SKM-1 (cell line): ENCODE results near the gene SPIRE2.
"Not testable (repeated sequence)": the region's sequence is repeated elsewhere in the genome, so short reads cannot be mapped to it uniquely, and the experiment has no call there.

Source experiments
- DNase-seq: peaks from one replicate; lab custom pipeline; 2025; ENCODE audit not compliant: unreplicated experiment; lab: John Stamatoyannopoulos, UW

The SPIRE2 gene

DNA sequence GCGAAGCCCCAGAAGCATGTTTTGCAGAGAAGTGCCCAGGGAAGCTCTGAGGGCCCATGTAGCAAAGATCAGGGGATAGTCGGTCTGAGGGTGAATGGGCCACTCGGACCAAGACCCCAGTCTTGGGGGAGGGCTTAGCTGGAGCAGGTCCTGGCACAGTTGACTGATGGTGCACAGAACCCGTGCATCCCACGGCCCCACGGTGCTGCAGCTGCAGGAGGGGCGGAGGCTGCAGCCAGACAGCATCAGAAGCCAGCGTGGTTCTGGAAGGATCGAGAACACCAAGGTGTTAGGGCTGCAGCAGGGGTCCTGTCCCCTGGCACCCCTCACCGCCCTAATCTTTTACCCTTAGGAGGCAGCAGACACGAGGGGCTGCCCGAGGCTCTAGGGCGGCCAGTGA, 83.9 kb downstream of the SPIRE2 start:
- no peak for DNase-seq

DNA sequence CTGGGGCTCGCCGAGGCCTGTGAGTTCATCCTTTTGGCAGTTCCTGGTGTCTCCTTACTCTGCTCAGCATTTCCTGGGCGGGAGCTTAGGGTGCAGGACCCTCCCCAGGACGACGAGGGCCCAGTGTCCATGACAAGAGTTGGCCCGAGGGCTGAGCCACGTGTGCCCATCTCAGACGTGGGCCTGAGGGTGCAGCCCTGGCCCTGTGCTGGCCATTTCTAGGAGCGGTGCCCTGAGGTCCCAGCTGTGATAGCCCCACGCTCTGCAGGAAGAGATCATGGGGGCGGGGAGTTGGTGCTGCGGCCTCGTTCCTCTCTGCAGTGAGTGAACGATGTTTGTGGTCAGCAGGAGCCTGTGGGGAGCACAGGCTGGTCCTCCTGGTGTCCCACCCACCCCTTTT, 84.4 kb downstream of the SPIRE2 start:
- no peak for DNase-seq

DNA sequence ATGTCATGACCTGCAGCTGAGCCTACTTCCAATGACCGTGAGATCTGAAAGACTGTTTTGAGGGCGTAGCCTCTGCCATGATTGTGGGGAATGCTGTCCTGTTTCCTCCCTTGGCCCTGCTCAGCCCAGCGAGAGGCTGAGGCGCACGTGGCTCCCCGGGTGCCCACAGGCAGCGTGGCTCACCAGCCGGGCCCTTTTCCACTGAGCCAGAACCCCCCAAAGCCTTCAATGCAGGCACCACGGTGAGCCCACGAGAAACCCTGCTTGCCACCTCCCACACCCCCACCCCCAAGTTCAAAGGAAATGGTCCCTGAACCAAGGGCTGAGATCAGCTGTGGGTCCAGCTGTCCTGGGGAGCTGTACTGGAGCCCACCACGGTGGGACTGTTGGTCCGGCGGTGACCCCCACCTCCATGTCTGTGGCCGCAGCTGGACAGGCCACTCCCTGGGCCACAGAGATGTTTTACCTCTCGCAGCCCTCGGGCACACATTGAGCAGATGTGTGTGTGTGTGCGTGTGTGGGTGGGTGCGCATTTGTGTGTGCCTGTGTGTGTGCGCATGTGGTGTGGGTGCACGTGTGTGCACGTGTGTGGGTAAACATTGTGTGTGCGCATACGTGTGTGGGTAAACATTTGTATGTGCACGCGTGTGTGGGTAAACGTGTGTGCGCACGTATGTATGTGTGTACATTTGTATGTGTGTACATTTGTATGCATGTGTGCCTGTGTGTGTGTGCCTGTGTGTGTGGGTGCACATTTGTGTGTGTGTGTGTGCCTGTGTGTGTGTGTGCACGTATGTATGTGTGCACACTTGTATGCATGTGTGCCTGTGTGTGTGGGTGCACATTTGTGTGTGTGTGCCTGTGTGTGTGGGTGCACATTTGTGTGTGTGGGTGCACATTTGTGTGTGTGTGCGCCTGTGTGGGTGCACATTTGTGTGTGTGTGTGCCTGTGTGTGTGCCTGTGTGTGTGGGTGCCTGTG, 85.4 kb downstream of the SPIRE2 start:
- DNase-seq, result no peak

DNA sequence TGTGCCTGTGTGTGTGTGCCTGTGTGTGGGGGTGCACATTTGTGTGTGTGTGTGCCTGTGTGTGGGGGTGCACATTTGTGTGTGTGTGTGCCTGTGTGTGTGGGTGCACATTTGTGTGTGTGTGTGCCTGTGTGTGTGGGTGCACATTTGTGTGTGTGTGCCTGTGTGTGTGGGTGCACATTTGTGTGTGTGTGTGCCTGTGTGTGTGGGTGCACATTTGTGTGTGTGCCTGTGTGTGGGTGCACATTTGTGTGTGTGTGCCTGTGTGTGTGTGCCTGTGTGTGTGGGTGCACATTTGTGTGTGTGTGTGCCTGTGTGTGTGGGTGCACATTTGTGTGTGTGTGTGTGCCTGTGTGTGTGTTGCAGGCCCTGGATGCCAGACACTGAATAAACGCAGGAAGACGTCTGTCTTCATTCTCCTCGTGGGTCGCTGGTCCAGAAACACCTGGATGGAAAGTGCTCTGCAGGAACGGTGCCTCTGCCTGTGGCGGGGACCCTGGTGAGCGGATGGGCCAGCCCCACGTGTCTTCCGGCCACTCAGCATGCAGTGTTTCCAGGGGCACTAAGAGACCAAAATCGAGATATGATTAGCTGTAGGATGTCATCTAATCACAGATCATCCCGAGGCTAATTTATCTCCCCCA, 86.5 kb downstream of the SPIRE2 start:
- DNase-seq, result not testable (repeated sequence)

DNA sequence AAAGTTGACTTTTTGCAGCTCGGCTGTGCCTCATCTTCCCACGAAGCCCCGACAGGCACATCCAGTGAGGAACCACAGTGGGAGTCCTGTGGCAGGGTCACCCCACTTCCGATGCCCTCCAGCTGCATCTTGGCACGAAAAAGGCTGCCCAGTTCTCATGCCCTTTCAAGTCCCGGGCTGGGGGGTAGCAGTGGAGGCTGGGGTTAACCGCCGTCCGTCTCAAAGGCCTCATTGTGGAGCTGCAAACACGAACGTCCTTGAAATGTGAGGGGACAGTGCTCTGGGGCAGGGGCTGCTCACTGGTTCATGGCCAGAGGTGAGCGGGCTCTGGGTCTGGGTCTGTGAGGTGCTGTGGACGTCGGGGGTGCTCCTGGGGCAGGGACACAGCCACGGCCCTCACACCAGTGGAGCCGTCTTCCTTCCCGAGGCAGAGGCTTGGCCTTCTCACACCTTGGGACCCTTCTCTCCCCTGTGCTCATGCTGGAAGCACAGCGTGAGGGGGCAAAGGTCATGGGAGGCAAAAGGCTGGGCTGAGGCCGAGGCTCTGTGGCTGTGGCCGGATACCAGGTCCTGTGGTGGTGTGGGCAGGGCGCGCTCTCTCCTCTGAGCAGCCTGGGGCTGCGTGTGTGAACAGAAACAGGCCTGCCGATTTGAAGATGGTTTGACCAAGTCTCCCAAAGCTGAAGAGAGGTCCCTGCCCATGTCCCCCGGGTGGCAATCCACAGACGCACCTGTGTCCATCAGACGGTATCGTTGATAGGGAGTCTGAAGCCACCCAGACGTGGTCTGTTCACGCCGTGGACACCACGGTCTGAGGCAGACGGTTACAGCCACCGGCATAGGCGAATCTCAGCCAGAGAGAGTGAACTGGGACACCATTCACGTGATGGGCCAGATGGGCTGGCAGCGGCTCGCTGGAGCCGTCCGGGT, 87.3 kb downstream of the SPIRE2 start:
- DNase-seq, result no peak

DNA sequence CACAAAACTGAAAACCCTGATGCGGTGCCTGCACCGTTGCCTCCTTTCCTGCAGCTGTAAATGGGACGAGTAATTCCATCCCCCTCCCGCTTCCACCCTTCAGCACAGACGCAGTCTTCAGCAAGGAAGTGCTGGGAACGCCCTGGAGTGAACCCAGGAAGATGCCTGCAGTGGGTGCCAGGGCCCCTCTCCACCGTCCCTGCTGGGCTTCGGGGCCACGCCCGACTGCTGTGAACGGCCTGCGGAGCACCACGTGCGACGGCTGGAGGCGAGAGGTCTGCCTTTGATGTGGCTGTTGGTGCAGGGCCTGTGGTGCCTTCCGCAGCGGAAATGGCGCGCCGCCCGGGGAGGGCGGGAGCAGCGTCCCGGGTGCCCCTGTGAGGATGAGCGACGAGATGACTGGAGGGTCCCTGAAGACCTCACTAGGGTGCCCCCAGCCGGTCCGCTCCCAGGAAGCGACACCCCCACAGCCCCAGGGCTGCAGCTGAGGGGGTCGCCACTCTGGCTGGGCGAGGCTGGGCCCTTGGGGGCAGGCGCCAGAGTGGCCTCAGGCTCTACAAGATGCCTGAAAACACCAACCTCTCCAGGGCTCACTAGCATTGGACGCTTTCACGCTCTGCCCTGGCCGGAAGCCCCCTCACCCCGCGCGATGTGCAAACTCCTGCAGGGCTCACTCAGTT, 89.6 kb downstream of the SPIRE2 start:
- no peak for DNase-seq

DNA sequence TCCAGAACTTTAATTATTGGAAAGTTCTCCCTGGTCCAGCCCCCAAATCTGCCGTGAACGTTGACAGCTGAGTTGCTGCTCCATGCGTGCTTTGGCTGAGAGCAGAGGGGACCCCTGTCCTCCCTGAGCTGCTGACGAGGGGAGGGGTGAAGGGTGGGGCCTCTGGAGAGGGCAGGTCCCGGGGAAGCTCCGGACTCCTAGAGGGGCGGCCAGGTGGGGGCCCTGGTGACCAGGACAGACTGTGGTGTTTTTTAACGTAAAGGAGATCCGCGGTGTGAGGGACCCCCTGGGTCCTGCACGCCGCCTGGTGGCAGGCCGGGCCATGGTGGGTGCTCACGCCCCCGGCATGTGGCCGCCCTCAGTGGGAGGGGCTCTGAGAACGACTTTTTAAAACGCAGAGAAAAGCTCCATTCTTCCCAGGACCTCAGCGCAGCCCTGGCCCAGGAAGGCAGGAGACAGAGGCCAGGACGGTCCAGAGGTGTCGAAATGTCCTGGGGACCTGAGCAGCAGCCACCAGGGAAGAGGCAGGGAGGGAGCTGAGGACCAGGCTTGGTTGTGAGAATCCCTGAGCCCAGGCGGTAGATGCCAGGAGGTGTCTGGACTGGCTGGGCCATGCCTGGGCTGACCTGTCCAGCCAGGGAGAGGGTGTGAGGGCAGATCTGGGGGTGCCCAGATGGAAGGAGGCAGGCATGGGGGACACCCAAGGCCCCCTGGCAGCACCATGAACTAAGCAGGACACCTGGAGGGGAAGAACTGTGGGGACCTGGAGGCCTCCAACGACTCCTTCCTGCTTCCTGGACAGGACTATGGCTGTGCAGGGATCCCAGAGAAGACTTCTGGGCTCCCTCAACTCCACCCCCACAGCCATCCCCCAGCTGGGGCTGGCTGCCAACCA, 90.4 kb downstream of the SPIRE2 start, which contains the start of gene MC1R:
Gene MC1R (plus strand): TSS at position 410 of the 895 bp plus-strand sequence. CDS start 397 bp downstream, at position 807.
- no peak for DNase-seq

DNA sequence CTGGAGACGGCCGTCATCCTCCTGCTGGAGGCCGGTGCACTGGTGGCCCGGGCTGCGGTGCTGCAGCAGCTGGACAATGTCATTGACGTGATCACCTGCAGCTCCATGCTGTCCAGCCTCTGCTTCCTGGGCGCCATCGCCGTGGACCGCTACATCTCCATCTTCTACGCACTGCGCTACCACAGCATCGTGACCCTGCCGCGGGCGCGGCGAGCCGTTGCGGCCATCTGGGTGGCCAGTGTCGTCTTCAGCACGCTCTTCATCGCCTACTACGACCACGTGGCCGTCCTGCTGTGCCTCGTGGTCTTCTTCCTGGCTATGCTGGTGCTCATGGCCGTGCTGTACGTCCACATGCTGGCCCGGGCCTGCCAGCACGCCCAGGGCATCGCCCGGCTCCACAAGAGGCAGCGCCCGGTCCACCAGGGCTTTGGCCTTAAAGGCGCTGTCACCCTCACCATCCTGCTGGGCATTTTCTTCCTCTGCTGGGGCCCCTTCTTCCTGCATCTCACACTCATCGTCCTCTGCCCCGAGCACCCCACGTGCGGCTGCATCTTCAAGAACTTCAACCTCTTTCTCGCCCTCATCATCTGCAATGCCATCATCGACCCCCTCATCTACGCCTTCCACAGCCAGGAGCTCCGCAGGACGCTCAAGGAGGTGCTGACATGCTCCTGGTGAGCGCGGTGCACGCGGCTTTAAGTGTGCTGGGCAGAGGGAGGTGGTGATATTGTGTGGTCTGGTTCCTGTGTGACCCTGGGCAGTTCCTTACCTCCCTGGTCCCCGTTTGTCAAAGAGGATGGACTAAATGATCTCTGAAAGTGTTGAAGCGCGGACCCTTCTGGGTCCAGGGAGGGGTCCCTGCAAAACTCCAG, 91.5 kb downstream of the SPIRE2 start:
- DNase-seq, result no peak

DNA sequence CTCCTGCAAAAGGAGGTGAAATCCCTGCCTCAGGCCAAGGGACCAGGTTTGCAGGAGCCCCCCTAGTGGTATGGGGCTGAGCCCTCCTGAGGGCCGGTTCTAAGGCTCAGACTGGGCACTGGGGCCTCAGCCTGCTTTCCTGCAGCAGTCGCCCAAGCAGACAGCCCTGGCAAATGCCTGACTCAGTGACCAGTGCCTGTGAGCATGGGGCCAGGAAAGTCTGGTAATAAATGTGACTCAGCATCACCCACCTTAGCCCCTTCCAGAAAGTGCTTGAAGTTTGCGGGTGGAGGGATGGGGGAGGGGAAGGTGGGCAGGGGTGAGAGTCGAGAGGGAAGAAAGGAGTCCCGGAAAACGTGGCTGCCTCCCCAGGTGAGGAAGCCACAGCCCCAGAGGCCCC, 92.4 kb downstream of the SPIRE2 start:
- no peak for DNase-seq
